Loucy (cell line): ENCODE data around the gene CD226.

Experiments used
- EZH2phosphoT487 ChIP-seq: fragments of 200-600 bp; IDR thresholded peaks from 2 replicates; pipeline ENCODE4 v1.6.1; 2018; ENCODE audit warnings: antibody characterized with exemption, mild to moderate bottlenecking, moderate library complexity, borderline replicate concordance
- TF ChIP-seq, protein P1 (sequence below): fragments of 200-600 bp; sonication (generic); conservative IDR thresholded peaks from 2 replicates; pipeline ENCODE4 v1.5.1; 2014; ENCODE audit warnings: mild to moderate bottlenecking, antibody characterized with exemption, low read length

DNA sequence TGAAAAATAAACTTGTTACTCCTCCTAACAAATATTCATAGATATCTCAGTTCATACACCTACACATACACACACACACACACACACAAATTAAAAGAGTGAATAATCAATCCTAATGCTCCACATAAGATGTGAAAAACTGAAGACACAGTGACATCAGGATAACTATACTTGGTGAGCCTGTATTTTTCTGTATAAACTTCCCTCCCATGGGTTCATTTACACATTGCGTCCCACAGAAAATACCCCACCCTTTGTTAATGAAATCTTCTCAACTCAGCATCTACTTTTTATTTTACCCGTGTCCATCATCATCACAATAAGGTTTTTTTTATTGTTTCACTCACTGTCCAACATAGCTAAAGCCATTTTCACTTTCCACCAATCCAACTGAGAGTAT lies 60.4 kb downstream of the CD226 start:
- TF ChIP-seq, protein P1, sequence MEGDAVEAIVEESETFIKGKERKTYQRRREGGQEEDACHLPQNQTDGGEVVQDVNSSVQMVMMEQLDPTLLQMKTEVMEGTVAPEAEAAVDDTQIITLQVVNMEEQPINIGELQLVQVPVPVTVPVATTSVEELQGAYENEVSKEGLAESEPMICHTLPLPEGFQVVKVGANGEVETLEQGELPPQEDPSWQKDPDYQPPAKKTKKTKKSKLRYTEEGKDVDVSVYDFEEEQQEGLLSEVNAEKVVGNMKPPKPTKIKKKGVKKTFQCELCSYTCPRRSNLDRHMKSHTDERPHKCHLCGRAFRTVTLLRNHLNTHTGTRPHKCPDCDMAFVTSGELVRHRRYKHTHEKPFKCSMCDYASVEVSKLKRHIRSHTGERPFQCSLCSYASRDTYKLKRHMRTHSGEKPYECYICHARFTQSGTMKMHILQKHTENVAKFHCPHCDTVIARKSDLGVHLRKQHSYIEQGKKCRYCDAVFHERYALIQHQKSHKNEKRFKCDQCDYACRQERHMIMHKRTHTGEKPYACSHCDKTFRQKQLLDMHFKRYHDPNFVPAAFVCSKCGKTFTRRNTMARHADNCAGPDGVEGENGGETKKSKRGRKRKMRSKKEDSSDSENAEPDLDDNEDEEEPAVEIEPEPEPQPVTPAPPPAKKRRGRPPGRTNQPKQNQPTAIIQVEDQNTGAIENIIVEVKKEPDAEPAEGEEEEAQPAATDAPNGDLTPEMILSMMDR = no peak
- no peak for TF ChIP-seq EZH2phosphoT487
